Body of pancreas (tissue), 4 donors: ENCODE data around the gene AMPD2. TPM values are rescaled to one million over a fixed set of nuclear protein-coding genes. Genes with fewer than 3 reads are reported as not detected.
"Not testable (repeated sequence)": the region's sequence is repeated elsewhere in the genome, so short reads cannot be mapped to it uniquely, and the experiment has no call there.

ENCODE experiments used
- ATAC-seq: fragments of 150-250 bp; one replicate; pipeline ENCODE4 v1.9.1; 2016
- DNase-seq, 4 donors: peaks; one replicate each; pipeline ENCODE4 v3.0.0-alpha.2; 2019
- H3K27ac ChIP-seq, 4 donors: fragments of 200-600 bp; sonication (generic); 1 replicate in 3 of 4; 2 replicates in 1 of 4; pipeline versions ENCODE4 v1.5.1 to v1.6.1; 2016 to 2019; ENCODE audit warnings: mild to moderate bottlenecking in 1 of 4, mixed read lengths in 1 of 4, moderate library complexity in 1 of 4
- H3K27me3 ChIP-seq, 2 donors: fragments of 200-600 bp; sonication (generic); one replicate each; pipeline ENCODE4 v1.6.0; 2016; ENCODE audit warnings: mild to moderate bottlenecking in 1 of 2
- H3K36me3 ChIP-seq, 2 donors: fragments of 200-600 bp; sonication (generic); replicated peaks in 1 of 2; 2 replicates each; pipeline ENCODE4 v1.5.1; 2016; ENCODE audit warnings: low read depth in 2 of 2; ENCODE audit not compliant: insufficient read depth in 1 of 2
- H3K4me1 ChIP-seq: fragments of 200-600 bp; sonication (generic); one replicate; pipeline ENCODE4 v1.6.0; 2016
- H3K4me3 ChIP-seq, 2 donors: fragments of 200-600 bp; sonication (generic); 1 replicate in 1 of 2; 2 replicates in 1 of 2; pipeline ENCODE4 v1.5.1; 2016 to 2019
- H3K9me3 ChIP-seq, 3 donors: fragments of 200-600 bp; sonication (generic); 1 replicate in 2 of 3; 2 replicates in 1 of 3; pipeline ENCODE4 v1.5.1; 2016
- CTCF ChIP-seq, 7 experiments: fragments of 450-650 bp in 4 of 7; fragments of 200-600 bp in 3 of 7; sonication (generic) in 3 of 7; IDR thresholded peaks; one replicate each; pipeline ENCODE4 v1.5.1; 2016 to 2019; ENCODE audit warnings: antibody characterized with exemption in 7 of 7
- POLR2A ChIP-seq, 3 donors: fragments of 450-650 bp; IDR thresholded peaks; one replicate each; pipeline ENCODE4 v1.6.1; 2016; ENCODE audit warnings: antibody characterized with exemption in 3 of 3, mild to moderate bottlenecking in 2 of 3
- WGBS, 2 donors: methylation state at CpG; one replicate each; pipeline ENCODE4 v1.1.5; 2017; 5-methylcytosine and 5-hydroxymethylcytosine counted together
- intact Hi-C: fragments of 100-400 bp; cut with DNase I; formaldehyde crosslinking; loops from one replicate; pipeline ENCODE4 v1.15.1; 2023
- total RNA-seq, 2 donors: library from RNA; depleted of rRNA; stranded (reverse); fragments of >200 nt; gene quantifications; one replicate each; pipeline ENCODE4 v1.1.0, GENCODE V29; 2016

Gene AMPD2
- total RNA-seq, 2 donors from 2014 or later: 22.1 to 111 TPM

- intact Hi-C loops: no loop called here
- ATAC-seq (peak; percentile 99), DNase-seq (peak; percentile 91 to 96 (median 93))
- no peaks in the 10 kb centered on the region for H3K27me3 ChIP-seq
- peaks cover 12% of the 10 kb centered on the region for H3K4me1 ChIP-seq
- peak within 1 kb of the TSS in 3 of 4 donors; percentile 10 to 20 (median 16) for H3K27ac ChIP-seq
- 8 to 16% methylated on average over 10 to 22 of the region's 22 CpGs for WGBS, 2 donors
- H3K36me3 ChIP-seq: no peaks in the 10 kb centered on the region
- TF ChIP-seq CTCF (IDR thresholded peaks at IDR 0.05): no peak
- TF ChIP-seq POLR2A (IDR thresholded peaks at IDR 0.05): peak in 1 of 3 donors; percentile 28
- no peaks in the 10 kb centered on the region for H3K9me3 ChIP-seq
- peak within 1 kb of the TSS; percentile 24 to 37 for H3K4me3 ChIP-seq
Observed at GRCh38 chr1:109667452-109668122, 48.0 kb downstream of the AMPD2 start, which contains the start of gene GSTM2. GSTM2 (plus strand) TSS chr1:109668057; CDS start chr1:109668116, 59 bp downstream.

- TF ChIP-seq CTCF (IDR thresholded peaks at IDR 0.05): no peak
- TF ChIP-seq POLR2A (IDR thresholded peaks at IDR 0.05): peak in 1 of 3 donors; percentile 3
- no peaks in the 10 kb centered on the region for H3K36me3 ChIP-seq
- intact Hi-C loops: no loop called here
- peak overlapping the region in 2 of 4 donors; percentile 16 to 20 for H3K27ac ChIP-seq
- H3K27me3 ChIP-seq: no peaks in the 10 kb centered on the region
- peak overlapping the region; percentile 24 to 37 for H3K4me3 ChIP-seq
- H3K9me3 ChIP-seq: no peaks in the 10 kb centered on the region
- H3K4me1 ChIP-seq: peaks cover 12% of the 10 kb centered on the region
- DNase-seq: peak in 3 of 4 donors; percentile 39 to 53 (median 42)
- WGBS, 2 donors: 0 to 4% methylated on average over 4 to 26 of the region's 26 CpGs
- ATAC-seq: peak; percentile 20
Observed at GRCh38 chr1:109668123-109668775, 48.6 kb downstream of the AMPD2 start.

GRCh38 chr1:109669246-109669948 is 49.8 kb downstream of the AMPD2 start:
- no peak overlapping the region for H3K27ac ChIP-seq
- no peaks in the 10 kb centered on the region for H3K36me3 ChIP-seq
- ATAC-seq (no peak), DNase-seq (no peak)
- 84 to 95% methylated on average over 21 to 22 of the region's 22 CpGs for WGBS, 2 donors
- no peak overlapping the region for H3K4me3 ChIP-seq
- H3K27me3 ChIP-seq: no peaks in the 10 kb centered on the region
- TF ChIP-seq POLR2A (IDR thresholded peaks at IDR 0.05) (no peak), CTCF (IDR thresholded peaks at IDR 0.05) (no peak)
- peaks cover 12% of the 10 kb centered on the region for H3K4me1 ChIP-seq
- intact Hi-C loops: no loop called here
- no peaks in the 10 kb centered on the region for H3K9me3 ChIP-seq

- H3K36me3 ChIP-seq, ATAC-seq, H3K9me3 ChIP-seq, H3K4me3 ChIP-seq, H3K27ac ChIP-seq, H3K27me3 ChIP-seq, DNase-seq, intact Hi-C loops: not testable (repeated sequence)
- H3K4me1 ChIP-seq: peaks cover 12% of the 10 kb centered on the region
- 90 to 92% methylated on average over 2 to 4 of the region's 5 CpGs for WGBS, 2 donors
Observed at GRCh38 chr1:109669949-109670302, 50.3 kb downstream of the AMPD2 start.

GRCh38 chr1:109671067-109671466 is 51.4 kb downstream of the AMPD2 start:
- no peak overlapping the region for H3K27ac ChIP-seq
- no peak overlapping the region for H3K4me3 ChIP-seq
- peaks cover 12% of the 10 kb centered on the region for H3K4me1 ChIP-seq
- DNase-seq (no peak), ATAC-seq (no peak)
- H3K36me3 ChIP-seq: no peaks in the 10 kb centered on the region
- no peaks in the 10 kb centered on the region for H3K27me3 ChIP-seq
- intact Hi-C loops: no loop called here
- no peaks in the 10 kb centered on the region for H3K9me3 ChIP-seq
- WGBS, 2 donors: 94 to 100% methylated on average over 2 to 5 of the region's 5 CpGs
- TF ChIP-seq POLR2A (IDR thresholded peaks at IDR 0.05): no peak
- no peak for TF ChIP-seq CTCF (IDR thresholded peaks at IDR 0.05)

GRCh38 chr1:109673861-109674260 is 54.2 kb downstream of the AMPD2 start:
- 91 to 95% methylated on average over 2 of the region's 2 CpGs for WGBS, 2 donors
- H3K27me3 ChIP-seq, H3K4me1 ChIP-seq, H3K27ac ChIP-seq, H3K36me3 ChIP-seq, intact Hi-C loops, H3K9me3 ChIP-seq, ATAC-seq, H3K4me3 ChIP-seq, DNase-seq: not testable (repeated sequence)

GRCh38 chr1:109676683-109677381 is 57.2 kb downstream of the AMPD2 start:
- WGBS, 2 donors: 89% methylated on average over 3 of the region's 3 CpGs
- H3K27me3 ChIP-seq, H3K36me3 ChIP-seq, H3K4me1 ChIP-seq, H3K27ac ChIP-seq, H3K9me3 ChIP-seq, H3K4me3 ChIP-seq, ATAC-seq, DNase-seq, intact Hi-C loops: not testable (repeated sequence)
